Urinary bladder (tissue), 4 donors: ENCODE measurements around the gene TGM5. TPM values are rescaled to one million over a fixed set of nuclear protein-coding genes. Genes with fewer than 3 reads are reported as not detected.
"Not testable (repeated sequence)": the region's sequence is repeated elsewhere in the genome, so short reads cannot be mapped to it uniquely, and the experiment has no call there.

Experiments used
- DNase-seq: peaks from one replicate; pipeline ENCODE4 v3.0.0-alpha.2; 2015; ENCODE audit errors: extremely low spot score
- H3K27ac ChIP-seq: one replicate; pipeline ENCODE4 v1.5.1; 2013; ENCODE audit warnings: low read depth, mild to moderate bottlenecking, moderate library complexity
- H3K36me3 ChIP-seq: one replicate; pipeline ENCODE4 v1.6.1; 2013; ENCODE audit warnings: mild to moderate bottlenecking, moderate library complexity; ENCODE audit not compliant: insufficient read depth
- H3K4me1 ChIP-seq: one replicate; pipeline ENCODE4 v1.6.1; 2013; ENCODE audit warnings: mild to moderate bottlenecking, moderate library complexity; ENCODE audit not compliant: insufficient read depth
- H3K4me3 ChIP-seq: one replicate; pipeline ENCODE4 v1.5.1; 2013; ENCODE audit warnings: low read depth, low read length
- WGBS: extraction: QIAGEN DNeasy Blood & Tissue Kit; methylation state at CpG from one replicate; pipeline ENCODE4 v1.1.7; 2013; 5-methylcytosine and 5-hydroxymethylcytosine counted together
- polyA plus RNA-seq: library from polyadenylated mRNA; stranded (reverse); fragments of 200-250 nt; gene quantifications from one replicate; pipeline ENCODE4 v1.2.3, GENCODE V29; 2013
- total RNA-seq: library from RNA; depleted of rRNA; stranded (reverse); fragments of >200 nt; gene quantifications from one replicate; pipeline ENCODE4 v1.2.3, GENCODE V29; 2014
- donor health status: healthy with polysubstance abuse.
- donor health status: healthy.

TGM5 gene
- total and polyA plus RNA-seq, 2 donors: 0.16 to 0.26 TPM

DNA sequence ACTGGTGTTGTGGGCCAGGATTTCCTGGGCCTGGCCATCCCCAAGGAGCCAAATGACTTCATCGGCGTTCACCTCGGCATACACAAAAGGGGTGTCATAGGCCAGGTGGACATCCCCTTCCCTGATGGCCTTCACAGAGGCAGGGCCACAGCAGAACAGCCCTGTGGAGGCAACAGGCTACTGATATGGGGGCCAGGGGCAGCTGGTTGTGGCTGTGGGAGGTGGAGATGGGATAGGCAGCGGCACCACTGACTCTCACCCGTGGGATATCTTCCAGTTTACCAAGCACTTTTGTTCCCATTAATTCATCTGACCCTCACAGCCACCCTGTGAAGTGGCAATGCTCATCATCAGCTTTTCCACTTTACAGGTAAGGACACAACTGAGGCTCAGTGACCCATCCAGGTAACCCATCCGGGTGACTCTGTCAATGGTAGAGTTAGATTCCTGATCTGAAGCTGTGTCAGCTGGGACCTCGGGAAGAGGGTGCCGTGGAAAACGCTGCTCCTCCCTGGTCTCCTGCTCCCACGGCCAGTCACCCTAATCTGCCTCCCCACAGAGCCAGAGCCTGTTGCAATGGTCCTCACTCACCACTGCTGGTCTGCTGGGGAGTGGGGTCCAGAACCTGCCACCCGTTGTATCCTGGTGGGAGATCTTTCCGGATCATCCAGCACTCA lies 15.3 kb upstream of the TGM5 start:
- H3K27ac ChIP-seq: no peak overlapping the region
- H3K4me3 ChIP-seq: no peak overlapping the region
- no peak for DNase-seq
- WGBS: 84% methylated on average over 12 of the region's 12 CpGs
- H3K4me1 ChIP-seq: no peaks in the 10 kb centered on the region
- H3K36me3 ChIP-seq: no peaks in the 10 kb centered on the region

DNA sequence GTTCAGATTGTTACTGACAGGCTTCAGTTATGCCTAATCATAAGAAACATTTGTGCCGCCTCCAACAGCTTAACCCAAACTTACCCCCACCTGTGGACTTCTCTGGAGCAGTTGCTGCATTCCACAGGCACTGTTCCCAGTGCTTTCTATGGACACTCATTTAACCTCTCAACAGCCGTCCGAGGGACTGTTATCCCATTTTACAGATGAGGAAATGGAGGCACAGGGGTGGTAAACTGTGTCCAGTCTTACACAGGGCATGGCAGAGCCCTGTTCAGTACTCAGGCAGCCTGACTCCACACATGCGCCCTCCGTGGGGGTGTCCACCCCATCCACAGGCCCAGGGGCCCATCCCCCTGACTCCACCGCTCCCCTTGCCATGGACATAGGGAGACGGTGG lies 14.3 kb upstream of the TGM5 start:
- Histone ChIP-seq H3K27ac (no peak overlapping the region), H3K4me1 (no peaks in the 10 kb centered on the region), H3K36me3 (no peaks in the 10 kb centered on the region), H3K4me3 (no peak overlapping the region)
- 86% methylated on average over 7 of the region's 7 CpGs for WGBS
- no peak for DNase-seq

DNA sequence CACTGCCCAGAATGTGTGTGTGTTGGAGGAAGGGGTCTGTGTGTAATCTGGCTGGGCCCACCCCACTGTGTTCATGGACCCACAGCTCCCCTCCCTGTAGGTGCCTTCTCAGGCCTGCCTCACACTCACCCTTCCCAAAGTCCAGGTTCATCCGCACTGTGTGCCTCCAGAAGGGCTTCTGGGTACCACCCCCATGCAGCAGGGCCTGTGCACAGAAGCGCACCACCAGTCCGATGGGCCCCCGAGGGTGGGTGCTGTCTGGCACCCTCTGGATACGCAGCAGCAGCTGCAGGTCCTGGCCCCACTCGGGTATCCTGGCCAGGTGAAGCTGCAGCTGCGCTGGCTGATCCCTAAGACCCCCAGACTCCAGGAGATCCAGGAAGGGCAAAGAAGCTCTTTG lies 12.8 kb upstream of the TGM5 start:
- no peak for DNase-seq
- Histone ChIP-seq H3K27ac (no peak overlapping the region), H3K4me1 (no peaks in the 10 kb centered on the region), H3K36me3 (no peaks in the 10 kb centered on the region), H3K4me3 (no peak overlapping the region)
- WGBS: 84% methylated on average over 7 of the region's 7 CpGs

DNA sequence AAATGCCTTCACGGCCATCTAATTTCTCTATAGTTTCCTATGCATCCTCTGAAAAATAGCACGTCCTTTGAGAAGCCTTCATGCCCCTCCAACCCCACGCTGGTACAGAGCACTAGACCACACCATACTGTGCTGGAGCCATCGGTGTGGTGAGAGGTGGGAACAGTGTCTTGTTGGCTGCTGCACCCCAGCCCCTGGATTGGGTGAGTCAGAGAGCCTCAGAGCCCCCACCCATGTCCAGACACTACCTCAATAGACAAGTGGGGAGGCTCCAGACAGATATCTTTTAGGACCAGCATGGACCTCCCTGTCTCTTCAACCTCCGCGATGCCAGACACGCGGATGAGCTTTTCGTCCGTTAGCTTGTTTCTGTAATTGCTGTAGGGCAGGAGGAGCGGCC lies 12.1 kb upstream of the TGM5 start:
- no peak overlapping the region for H3K4me3 ChIP-seq
- DNase-seq: no peak
- H3K36me3 ChIP-seq: no peaks in the 10 kb centered on the region
- H3K27ac ChIP-seq: no peak overlapping the region
- WGBS: 76% methylated on average over 11 of the region's 11 CpGs
- H3K4me1 ChIP-seq: no peaks in the 10 kb centered on the region

DNA sequence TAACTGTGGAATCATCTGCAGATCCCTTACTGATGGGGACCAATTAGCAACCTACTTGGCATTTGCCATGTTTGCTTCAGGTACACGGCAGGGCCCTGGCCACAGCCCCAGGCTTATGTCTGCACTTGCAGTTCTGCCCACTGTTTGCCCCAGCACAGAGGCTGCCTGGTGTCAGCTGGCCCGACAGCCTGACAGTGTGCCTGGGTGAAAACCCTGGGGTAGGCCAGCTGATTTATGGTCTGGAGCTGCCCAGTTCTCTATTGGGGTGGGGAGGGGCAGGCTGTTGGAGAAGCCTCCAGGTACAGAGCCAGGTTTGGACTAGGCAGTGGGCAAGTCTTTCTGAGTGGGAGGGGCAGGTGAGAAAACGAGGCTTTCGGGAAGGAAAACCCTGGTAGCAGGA lies 11.2 kb upstream of the TGM5 start:
- no peak overlapping the region for H3K27ac ChIP-seq
- WGBS: 58% methylated on average over 4 of the region's 4 CpGs
- H3K4me3 ChIP-seq: no peak overlapping the region

DNA sequence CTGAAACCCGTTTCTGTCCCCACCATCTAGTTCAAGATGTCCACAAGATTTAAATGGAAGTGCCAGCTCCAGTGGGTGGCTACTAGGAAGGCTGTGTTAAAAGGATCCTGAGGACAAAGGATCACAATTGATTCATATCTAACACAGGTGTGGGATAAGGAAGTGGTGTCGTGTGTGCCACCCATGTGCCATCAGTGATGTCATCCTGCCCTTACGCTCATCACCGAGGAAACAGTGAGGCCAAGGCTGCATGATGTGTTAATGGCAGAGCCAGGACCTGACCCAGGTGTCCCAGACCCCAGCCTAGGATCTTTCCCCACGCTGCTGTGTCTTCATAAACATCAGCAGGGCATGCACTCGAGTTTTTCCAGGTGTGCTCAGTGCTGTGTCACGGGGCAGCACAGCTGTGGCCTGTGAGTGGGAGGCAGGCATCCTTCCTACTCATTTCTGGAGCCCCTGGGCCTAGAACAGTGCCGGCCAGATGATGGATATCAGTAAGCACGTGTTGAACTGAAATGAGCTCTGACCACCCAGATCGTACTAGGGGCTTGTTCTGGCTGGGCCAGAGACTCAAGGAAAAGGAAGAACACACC lies 10.6 kb upstream of the TGM5 start:
- WGBS: 68% methylated on average over 10 of the region's 10 CpGs
- Histone ChIP-seq H3K4me3 (no peak overlapping the region), H3K4me1 (no peaks in the 10 kb centered on the region), H3K36me3 (no peaks in the 10 kb centered on the region), H3K27ac (no peak overlapping the region)
- no peak for DNase-seq

More for the DNA sequence above, 11.2 kb upstream of the TGM5 start:
- Histone ChIP-seq H3K4me1 (no peaks in the 10 kb centered on the region), H3K36me3 (no peaks in the 10 kb centered on the region)
- no peak for DNase-seq

DNA sequence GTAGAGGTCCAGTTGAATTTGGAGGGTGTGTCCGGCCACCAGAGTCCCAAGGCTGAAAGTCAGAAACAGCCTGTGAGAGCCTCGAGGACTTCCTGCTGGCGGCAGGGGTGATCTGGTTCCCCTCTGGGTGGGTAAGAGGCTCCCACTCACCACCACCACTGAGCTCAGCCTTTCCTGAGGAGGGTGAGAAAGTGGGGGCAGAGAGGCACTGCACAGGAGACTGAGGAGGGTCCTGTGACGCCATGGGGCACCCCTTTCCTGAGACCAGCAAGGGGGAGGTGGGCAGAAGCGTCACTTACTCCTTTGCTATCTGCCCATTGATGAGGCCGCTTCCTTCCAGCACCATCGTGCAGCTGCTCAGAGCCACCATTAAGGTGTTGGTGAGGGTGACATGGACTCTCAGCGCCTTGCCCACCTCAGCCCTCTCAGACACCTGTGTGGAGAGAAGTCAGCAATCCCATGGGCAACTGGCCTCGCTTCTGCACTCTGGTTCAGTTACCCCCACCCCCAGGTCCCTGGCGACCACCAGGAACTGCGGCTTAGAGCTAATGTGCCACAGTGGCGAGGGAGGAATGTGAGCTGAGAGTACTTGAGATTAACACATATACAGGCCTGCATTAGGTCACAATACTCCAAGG lies 10.0 kb upstream of the TGM5 start:
- WGBS: 77% methylated on average over 12 of the region's 12 CpGs
- DNase-seq: no peak
- H3K27ac ChIP-seq: no peak overlapping the region
- no peaks in the 10 kb centered on the region for H3K36me3 ChIP-seq
- no peaks in the 10 kb centered on the region for H3K4me1 ChIP-seq
- no peak overlapping the region for H3K4me3 ChIP-seq

DNA sequence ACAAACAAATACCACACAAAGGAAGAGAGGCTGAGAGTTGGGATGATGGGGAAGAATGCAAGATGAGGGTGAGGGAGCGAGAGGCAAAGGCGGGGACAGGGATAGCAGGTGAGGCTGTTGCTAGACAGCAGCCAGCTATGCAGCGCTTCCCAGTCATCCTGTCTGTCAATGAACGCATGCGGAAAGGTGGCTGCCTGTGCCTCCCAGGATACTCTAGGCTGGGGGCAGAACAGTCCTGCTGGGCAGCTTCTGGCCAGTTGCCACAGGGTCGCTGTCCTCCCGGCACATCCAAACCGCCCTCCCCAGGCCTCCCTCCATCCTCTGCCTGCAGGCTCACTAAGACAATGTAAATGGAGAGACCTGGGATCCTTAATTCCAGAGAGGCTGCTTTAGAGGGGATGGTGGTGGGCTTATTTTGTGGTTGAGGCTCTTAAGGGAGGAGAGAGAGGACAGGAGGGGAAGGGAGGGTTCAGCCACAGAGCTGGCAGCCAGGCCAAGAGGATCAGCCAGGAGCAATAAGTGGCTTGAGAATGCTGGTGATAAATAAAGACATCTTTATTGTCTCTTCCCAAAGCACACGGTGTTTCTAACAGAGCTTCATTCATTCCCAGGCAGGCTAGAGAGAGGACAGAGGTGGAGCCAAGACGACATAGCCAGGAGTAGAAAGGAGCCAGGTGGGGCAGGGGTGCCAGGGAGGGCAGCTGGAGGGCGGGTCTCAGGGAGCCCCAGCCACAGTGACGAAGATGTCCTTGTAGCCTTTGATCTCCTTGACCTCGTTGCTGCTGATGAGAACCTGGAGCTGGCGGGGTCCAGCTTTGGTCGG lies 9.2 kb upstream of the TGM5 start:
- no peaks in the 10 kb centered on the region for H3K4me1 ChIP-seq
- WGBS: 61% methylated on average over 15 of the region's 15 CpGs

DNA sequence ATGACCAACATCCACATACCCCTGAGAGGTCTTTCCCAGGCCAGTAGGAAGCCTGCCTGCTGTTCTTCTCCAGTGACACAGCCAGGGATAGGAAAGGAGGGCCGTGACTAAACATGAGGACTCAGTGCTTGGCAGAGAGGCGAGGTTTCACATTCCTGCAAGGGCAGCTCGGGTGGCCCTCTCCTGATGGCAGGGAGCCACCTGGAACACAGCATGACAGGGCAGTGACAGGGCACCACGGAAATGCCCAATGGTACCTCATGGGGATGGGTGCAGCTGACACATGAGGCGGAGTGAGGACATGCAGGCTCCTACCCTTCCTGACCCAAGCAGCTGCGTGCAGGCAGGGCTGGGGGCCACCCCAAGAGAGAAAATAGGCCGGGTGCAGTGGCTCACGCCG lies 7.4 kb upstream of the TGM5 start:
- no peak for DNase-seq
- no peaks in the 10 kb centered on the region for H3K36me3 ChIP-seq
- no peak overlapping the region for H3K27ac ChIP-seq
- H3K4me3 ChIP-seq: no peak overlapping the region
- WGBS: 60% methylated on average over 9 of the region's 9 CpGs
- H3K4me1 ChIP-seq: no peaks in the 10 kb centered on the region

More for the DNA sequence above, 9.2 kb upstream of the TGM5 start:
- no peak overlapping the region for H3K27ac ChIP-seq
- no peak overlapping the region for H3K4me3 ChIP-seq
- DNase-seq: no peak
- no peaks in the 10 kb centered on the region for H3K36me3 ChIP-seq

DNA sequence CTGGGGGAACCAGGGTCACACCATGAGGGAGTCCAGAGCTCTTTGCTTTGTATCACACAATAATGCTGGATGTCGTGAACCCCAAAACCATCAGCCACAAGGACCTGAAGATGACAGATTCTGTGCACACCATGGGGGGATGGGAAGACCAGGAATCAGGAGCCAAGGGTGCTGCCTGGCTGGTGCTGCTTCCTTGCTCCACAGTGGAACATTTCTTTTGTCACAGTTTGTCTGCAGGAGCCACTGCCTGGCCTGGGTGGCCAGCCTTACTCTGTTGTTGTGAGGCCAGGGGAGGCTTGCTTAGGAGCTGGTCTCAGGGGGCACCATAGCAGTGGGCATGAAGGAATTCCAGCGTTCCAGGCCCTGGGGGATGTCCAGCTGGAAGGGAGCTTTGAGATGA lies 6.5 kb upstream of the TGM5 start:
- Histone ChIP-seq H3K4me3 (no peak overlapping the region), H3K27ac (no peak overlapping the region), H3K4me1 (no peaks in the 10 kb centered on the region), H3K36me3 (no peaks in the 10 kb centered on the region)
- DNase-seq: no peak
- 80% methylated on average over 2 of the region's 2 CpGs for WGBS

DNA sequence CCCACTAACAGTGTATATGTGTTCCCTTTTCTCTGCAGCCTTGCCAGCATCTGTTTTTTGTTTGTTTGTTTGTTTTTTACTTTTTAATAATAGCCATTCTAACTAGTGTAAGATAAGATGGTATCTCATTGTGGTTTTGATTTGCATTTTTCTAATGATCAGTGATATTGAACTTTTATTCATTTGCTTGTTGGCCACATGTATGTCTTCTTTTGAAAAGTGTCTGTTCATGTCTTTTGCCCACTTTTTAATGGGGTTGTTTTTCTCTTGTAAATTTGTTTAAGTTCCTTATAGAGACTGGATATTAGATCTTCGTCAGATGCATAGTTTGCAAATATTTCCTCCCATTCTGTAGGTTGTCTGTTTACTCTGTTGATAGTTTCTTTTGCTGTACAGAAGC lies 5.2 kb upstream of the TGM5 start:
- DNase-seq, H3K36me3 ChIP-seq, H3K27ac ChIP-seq, H3K4me1 ChIP-seq, H3K4me3 ChIP-seq: not testable (repeated sequence)
- WGBS: 82% methylated on average over 1 of the region's 1 CpG

DNA sequence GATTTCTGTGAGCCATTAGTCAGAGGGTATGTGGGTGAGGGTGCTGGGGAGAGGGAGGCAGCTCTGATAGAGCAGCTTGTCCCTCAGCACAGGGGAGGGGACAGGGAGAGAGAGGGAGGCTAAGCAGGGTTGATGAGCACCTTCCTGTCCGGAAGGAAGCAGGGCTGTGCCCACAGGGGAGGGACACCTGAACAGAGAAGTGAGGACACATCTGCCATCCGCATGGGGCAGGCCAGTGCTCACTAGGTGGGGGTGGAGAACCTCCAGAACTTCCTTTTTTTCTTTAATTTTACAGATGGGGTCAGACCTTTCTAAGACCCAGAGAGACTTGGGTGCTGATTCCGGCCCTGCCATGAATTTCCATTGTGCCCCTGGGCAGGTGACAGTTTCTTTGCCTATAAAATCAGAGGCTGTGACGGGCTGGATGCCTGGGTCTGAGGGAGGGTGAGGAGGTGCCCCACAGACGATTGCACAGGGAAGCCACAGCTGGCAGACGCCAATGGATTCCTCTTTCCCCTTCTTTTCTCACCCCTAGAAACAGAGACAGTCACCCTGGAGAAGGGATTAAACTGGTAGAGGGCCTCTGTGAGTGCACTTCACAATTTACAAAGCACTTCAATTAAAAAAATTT lies 4.1 kb upstream of the TGM5 start:
- no peak for DNase-seq
- no peak overlapping the region for H3K4me3 ChIP-seq
- WGBS: 51% methylated on average over 6 of the region's 6 CpGs
- no peaks in the 10 kb centered on the region for H3K36me3 ChIP-seq
- H3K4me1 ChIP-seq: no peaks in the 10 kb centered on the region
- H3K27ac ChIP-seq: no peak overlapping the region

DNA sequence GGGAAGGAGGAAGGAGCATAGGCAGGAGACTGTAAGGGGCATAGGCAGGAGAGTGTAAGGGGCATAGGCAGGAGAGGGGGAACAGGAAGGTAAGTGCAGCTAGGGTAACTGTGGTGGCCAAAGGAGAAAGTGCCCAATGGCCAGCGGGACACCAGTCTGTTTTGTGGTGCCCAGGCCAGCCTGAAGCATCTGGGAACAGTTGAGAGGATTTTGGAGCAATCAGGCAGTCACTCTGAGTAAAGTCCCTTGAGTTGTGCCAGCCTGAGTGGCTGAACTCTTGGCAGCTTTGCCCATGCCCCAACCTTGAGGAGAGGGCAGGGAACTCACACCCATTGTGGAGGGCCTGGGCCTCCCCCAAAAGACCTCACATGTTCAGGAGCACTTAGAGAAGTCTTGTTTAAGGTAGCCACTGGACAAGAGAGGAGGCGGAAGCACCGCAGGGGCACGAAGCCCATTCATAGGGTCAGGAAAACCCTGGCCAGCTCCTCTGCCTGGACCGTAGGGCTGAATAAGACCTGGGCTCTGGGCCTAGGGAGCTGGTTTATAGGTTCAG lies 3.5 kb upstream of the TGM5 start:
- no peaks in the 10 kb centered on the region for H3K4me1 ChIP-seq
- H3K27ac ChIP-seq: no peak overlapping the region
- no peaks in the 10 kb centered on the region for H3K36me3 ChIP-seq
- no peak for DNase-seq
- 83% methylated on average over 5 of the region's 5 CpGs for WGBS
- no peak overlapping the region for H3K4me3 ChIP-seq
